Choroid plexus epithelial cell (primary cell): ENCODE results near the gene VASH1.

Experiments used
- DNase-seq: peaks from one replicate; pipeline ENCODE4 v3.0.0-alpha.2; 2010; ENCODE audit warnings: low read depth
- H3K4me3 ChIP-seq: 2 replicates; pipeline ENCODE4 v1.5.1; 2011; ENCODE audit warnings: low read depth, mild to moderate bottlenecking, control low read depth, low read length, moderate library complexity
- CTCF ChIP-seq: conservative IDR thresholded peaks from 2 replicates; pipeline ENCODE4 v1.5.1; 2011; ENCODE audit warnings: low read depth, mild to moderate bottlenecking, control low read depth, inconsistent platforms, low read length, moderate library complexity

The VASH1 gene

GRCh38 chr14:76810525-76810924 is 49.3 kb downstream of the VASH1 start:
- peak overlapping the region; percentile 83 for H3K4me3 ChIP-seq
- TF ChIP-seq CTCF, result no peak
- DNase-seq, result no peak

DNA sequence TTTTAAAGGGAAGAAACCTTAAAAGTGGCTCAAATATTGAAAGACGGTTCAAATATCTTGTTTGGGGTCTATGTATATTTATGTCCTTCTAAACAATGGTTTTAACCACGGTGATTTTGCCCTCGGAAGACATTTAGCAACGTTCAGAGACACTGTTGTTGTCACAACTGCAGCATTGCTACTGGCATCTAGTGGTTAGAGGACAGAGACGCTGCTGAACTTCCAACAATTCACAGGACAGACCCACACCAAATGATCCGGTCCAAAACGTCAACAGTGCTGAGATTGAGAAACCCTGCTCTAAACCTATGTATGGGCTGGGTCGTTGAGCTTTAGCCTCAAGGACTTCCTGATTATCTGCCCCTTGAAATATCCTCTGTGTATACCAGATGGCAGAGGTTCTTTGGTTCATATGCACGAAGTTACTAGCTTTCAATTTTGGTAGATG is 49.7 kb downstream of the VASH1 start:
- TF ChIP-seq CTCF, result peak; percentile 74
- peak; percentile 54 for DNase-seq
- peak overlapping the region; percentile 83 for H3K4me3 ChIP-seq

GRCh38 chr14:76811561-76811960 is 50.3 kb downstream of the VASH1 start:
- DNase-seq, result peak; percentile 30
- peak overlapping the region; percentile 83 for H3K4me3 ChIP-seq
- TF ChIP-seq CTCF, result no peak

DNA sequence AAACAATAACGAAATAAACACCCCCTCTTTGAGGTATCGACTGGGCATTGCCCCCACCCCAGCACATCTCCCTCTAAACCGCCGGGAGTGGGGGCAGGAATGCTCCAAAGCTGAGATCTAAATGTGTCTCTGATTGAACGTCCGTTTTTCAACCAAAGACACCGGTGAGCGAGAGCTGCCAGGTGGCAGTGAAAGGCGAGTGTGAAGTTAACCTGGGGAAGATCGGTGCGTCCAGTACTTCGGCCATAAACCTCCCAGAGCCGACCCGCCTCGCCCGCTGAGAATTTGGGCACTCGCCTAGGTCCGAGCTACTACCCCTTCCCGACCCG is 50.8 kb downstream of the VASH1 start:
- DNase-seq, result no peak
- H3K4me3 ChIP-seq, result peak overlapping the region; percentile 83
- no peak for TF ChIP-seq CTCF

GRCh38 chr14:76812422-76813383 is 51.4 kb downstream of the VASH1 start, which contains the start of gene ANGEL1:
TSS of gene ANGEL1 (minus strand) at chr14:76812882. CDS start at chr14:76812827, 55 bp downstream.
- H3K4me3 ChIP-seq, result peak within 1 kb of the TSS; percentile 83
- TF ChIP-seq CTCF, result no peak
- peak; percentile 97 for DNase-seq

DNA sequence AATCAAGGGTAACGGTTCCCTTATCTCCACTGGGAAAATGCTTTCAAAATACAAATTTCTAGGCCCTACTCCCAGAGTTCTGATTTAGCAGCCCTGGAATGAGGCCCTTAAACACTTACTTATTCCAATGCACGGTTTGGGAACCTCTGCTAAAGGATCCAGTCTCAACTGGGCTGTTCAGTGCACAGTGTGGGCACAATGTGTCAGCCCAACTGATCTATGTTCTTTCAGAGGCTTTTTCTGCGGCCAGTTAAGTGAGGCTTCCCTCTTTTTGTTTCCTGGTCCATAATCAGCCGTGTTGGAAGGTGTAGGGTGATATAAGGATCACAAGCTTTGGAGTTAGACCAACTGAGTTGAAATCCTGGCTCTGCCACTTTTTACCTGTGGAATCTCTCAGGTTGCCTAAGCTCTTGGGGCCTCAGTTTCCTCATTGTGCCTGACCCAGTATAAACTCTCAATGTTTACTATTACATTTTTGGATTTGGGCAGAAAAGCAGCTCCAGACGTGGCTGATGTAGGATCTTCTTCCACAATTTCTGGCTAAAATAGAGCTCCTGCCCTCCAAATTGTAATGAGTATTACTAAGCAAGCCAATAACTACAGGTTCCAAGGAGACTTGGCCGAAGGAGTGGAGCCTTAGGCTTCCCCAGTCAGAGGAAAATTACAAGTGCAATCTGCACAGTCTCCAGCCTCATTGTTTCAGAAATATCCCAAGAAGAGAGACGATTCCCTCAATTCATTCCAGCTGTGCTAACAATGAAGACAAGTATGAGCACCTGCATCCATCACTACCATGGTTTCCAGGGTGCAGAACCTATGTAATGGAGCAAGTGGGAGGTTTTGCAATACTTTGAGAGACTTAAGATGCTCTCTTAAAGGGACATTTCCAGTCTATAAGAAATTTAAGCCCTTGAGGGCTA is 53.7 kb downstream of the VASH1 start:
- H3K4me3 ChIP-seq, result no peak overlapping the region
- TF ChIP-seq CTCF, result no peak
- no peak for DNase-seq
